ENCODE measurements around the gene FAM83F.
"Not testable (repeated sequence)": the region's sequence is repeated elsewhere in the genome, so short reads cannot be mapped to it uniquely, and the experiment has no call there.

FAM83F gene

DNA sequence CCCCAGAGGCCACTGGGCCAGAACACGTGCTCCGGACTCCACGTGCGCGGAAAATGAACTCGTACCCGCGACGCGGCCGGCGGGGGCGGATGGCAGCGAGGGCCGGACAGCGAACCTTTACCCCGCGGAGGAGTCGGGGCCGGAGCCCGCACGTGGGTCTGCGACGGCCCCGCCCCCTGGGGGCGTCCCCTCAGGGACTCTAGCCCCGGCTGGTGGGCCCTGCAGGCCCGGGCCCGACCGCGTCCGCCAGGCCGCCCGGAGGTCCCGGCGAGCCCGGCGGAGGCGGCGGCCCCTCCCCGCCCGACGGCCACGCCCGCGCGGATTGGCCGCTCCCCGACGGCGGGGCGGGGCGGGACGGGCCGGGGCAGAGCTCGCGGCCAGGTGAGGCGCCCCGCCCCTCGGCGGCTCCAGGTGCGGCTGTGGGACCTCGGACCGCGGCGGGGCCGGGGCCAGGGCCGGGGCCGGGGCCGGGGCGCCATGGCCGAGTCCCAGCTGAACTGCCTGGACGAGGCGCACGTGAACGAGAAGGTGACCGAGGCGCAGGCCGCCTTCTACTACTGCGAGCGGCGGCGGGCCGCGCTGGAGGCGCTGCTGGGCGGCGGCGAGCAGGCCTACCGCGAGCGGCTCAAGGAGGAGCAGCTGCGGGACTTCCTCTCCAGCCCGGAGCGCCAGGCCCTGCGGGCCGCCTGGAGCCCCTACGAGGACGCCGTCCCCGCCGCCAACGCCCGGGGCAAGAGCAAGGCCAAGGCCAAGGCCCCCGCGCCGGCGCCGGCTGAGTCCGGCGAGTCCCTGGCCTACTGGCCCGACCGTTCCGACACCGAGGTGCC, at the start of gene FAM83F:
TSS of gene FAM83F (plus strand) at position 389 of the 827 bp plus-strand sequence. CDS start at position 478, 89 bp downstream.
- H3K4me3 ChIP-seq (ENCODE audit: low read depth, low read length): no peak within 1 kb of the TSS
- DNase-seq (ENCODE audit: low read depth): no peak

- H3K4me3 ChIP-seq (ENCODE audit: low read depth, low read length): no peak overlapping the region
- no peak for DNase-seq (ENCODE audit: low read depth)
Measured at GRCh38 chr22:39946126-39946502, 48.6 kb upstream of the FAM83F start.

DNA sequence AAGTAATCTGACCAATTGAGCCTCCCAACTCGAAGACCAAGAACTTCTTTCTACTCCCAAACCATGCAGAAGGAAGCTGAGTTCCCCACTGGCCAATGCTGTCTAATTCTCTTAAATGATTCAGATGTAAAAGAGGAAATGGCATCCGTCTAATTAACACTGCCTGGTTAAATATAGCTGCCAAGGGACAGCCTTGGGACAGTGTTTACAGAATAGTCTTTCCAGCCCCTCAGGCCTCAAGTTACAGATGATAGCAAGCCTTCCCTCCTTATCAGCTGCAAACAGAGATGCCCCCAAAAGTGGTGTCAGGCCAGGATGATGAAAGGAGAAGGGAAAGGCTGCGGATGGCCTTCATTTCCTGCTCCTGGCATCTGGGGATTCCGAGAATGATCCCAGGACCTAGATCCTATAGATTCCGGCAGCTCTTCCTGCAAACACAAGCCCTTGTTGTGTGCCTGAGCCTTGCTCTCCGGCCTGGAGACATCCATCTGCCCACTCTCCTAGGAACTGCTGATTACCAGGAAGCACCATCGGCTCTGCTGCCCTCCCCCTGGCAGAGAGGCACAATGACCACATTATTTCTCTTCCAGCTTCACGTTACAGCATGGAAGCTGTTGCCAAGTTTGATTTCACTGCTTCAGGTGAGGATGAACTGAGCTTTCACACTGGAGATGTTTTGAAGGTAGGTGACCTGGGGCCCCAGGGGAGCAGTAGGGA, 48.1 kb upstream of the FAM83F start:
- DNase-seq (ENCODE audit: low read depth): no peak
- no peak overlapping the region for H3K4me3 ChIP-seq (ENCODE audit: low read depth, low read length)

- DNase-seq (ENCODE audit: low read depth): no peak
- no peak overlapping the region for H3K4me3 ChIP-seq (ENCODE audit: low read depth, low read length)
Measured at GRCh38 chr22:39947220-39948216, 47.2 kb upstream of the FAM83F start.

DNA sequence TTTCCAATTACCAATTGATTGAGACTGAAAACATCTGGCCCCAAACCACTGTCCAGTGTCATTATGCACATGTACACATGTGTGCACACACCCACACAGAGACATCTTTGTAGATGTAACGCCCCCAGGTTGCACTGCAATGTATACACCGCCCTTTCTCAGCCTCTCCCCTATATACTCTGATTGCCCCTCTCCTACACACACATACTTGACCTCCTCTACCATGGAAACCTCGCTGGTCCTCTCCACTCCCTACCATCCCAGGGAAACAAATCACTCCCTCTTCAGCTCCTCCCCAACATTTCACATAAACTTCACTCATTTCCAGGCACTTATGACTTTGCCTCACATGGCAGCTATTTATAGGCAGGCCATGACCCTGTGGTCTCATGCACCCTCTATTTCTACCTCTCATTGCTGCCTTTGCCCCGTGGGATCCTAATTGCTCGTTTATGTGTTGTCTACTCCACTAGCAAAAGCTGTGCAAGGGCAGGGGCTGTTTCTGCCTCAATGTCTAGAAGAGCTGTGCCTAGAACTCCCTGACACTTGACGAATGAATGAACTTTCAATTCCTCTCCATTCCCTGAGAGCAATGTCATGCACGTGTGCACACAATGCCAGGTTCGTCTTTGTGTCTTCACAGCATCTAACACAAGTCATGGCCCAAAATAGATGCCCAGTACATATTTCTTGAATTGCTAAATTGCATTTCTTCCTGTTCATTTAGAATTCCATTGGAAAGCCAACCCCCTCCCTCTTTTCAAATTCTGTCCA, 44.6 kb upstream of the FAM83F start:
- DNase-seq (ENCODE audit: low read depth): no peak

DNA sequence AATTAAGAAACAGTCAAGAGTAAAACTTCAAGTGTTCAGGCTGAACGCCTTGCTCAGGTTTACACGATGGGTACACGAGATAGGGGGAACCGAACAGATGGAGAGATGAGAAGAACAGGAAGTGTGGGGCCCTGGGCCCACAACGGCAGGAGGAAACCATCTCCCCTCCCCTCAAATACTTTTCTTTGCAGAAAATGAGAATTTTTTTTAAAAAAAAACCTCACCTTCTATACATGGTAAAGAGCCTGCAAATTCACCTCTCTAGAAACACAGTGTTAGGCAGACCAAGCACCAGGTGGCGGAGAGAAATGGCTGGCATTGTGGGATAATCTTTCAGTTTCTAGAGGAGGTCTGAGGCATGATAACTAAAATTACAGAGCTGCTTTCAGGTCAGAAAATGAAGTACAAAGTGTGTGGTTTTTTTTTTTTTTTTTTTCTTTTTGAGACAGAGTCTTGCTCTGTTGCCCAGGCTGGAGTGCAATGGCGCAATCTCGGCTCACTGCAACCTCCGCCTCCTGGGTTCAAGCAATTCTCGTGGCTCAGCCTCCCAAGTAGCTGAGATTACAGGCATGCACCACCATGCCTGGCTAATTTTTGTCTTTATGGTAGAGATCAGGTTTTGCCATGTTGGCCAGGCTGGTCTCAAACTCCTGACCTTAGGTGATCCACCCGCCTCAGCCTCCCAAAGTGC, 43.0 kb upstream of the FAM83F start:
- DNase-seq (ENCODE audit: low read depth); H3K4me3 ChIP-seq (ENCODE audit: low read depth, low read length): not testable (repeated sequence)

More for the DNA sequence above, 44.6 kb upstream of the FAM83F start:
- no peak overlapping the region for H3K4me3 ChIP-seq (ENCODE audit: low read depth, low read length)

DNA sequence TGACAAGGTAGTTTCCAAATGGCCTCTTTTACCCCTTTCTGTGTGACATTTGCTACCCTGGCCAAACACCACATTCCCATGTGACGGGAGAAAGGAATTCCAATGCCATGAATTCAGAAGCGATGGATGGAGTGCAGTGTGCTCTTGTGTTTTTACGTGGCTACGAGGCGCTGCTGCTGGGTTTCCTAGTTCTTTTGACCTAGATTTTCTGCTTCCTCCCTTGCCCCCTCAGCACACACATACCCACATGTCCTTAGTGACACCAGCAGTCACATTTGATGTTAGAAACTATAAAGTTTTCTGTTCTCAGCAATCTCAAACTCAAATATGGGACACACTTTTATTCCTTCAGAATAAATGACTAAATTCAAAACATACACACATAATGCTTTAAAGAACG, 42.4 kb upstream of the FAM83F start:
- H3K4me3 ChIP-seq (ENCODE audit: low read depth, low read length): no peak overlapping the region
- no peak for DNase-seq (ENCODE audit: low read depth)

GRCh38 chr22:39953101-39953500, 41.7 kb upstream of the FAM83F start:
- DNase-seq (ENCODE audit: low read depth): no peak

DNA sequence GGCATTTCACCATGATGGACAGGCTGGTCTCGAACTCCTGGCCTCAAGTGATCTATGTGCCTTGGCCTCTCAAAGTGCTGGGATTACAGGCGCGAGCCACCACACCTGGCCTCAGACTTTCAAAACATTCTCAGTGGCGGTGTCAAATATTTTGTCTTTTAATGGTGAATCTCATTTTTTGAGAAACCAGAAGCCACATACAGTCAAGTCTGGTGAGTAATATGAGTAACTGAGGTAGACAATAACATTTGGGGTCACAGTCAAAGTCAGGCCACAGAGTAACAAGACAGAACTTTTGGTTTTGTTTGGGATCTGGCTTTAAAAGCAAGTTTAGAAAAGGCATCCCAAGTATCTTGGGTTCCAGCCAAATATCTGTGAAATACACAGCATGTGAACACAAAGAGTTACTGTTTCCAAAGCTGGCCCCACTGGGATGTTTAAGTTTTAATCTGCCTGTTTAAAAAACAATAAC, 40.1 kb upstream of the FAM83F start:
- H3K4me3 ChIP-seq (ENCODE audit: low read depth, low read length): no peak overlapping the region
- DNase-seq (ENCODE audit: low read depth): peak; percentile 92

More at GRCh38 chr22:39953101-39953500, 41.7 kb upstream of the FAM83F start:
- no peak overlapping the region for H3K4me3 ChIP-seq (ENCODE audit: low read depth, low read length)

GRCh38 chr22:39955675-39956074, 39.1 kb upstream of the FAM83F start:
- no peak for DNase-seq (ENCODE audit: low read depth)
- no peak overlapping the region for H3K4me3 ChIP-seq (ENCODE audit: low read depth, low read length)

DNA sequence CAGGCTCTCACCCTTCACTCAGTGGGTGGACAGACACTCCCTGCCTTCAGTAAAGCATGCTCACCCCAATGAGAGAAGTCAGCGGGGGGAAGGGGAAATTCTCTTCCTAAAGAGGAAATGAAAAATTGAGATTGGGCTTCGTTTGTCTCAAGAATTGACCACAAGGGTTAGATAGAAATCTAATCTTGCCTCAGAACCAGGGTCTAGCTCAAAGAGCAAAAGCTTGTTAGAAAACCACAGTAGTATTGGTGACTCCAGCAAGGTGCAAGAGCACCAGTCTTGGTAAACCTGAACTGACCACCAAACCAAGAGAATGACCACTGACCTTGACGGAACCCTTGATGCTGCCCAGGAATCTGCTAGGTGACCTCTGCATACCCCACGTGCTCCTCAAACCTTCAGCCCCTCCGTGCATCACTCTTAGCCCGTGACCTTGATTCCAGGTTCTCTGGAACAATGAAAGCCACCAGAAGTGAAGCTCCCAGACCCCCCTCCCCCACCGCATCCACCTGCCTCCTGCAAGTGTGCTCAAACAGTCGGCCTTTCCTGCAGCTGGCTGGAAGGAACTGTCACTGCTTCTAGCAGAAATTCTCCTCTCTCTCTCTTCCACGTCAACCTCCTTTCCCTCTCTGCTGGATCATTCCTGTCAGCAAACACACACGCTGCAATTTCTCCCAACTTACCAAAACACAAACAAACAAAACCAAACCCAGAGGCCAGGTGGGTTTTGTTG, 37.7 kb upstream of the FAM83F start:
- no peak overlapping the region for H3K4me3 ChIP-seq (ENCODE audit: low read depth, low read length)
- no peak for DNase-seq (ENCODE audit: low read depth)

DNA sequence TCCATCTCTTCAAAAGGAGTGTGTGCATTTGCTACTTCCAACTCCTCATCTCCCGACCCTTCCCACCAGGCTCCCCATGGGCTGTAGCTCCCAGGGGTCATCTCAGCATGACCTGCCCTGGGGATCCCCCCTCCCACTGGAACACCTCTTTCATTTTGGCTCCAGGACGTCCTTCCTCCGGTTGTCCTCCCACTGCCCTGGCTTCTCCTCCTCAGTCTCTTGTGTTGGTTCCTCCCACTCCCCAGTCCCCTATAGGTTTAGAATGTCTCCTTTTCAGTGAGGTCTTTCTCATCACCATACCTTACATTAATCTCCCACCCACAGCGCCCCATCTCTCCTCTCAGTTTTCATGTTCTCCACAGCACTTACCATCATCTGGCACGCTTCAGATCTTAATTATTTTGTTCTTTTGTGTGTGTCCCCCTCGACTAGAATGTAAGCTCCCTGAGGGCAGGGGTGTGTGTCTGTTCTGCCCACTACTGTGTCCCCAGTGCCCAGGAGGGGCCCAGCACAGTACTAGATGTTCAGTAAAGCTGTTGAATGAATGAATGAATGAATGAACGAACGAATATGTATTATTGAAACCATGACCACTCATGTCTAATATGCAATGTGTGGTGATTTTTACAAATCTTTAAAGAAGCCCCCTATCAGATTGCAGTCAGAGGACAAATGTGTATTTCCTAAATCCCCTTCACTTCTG, 36.6 kb upstream of the FAM83F start:
- no peak for DNase-seq (ENCODE audit: low read depth)
- H3K4me3 ChIP-seq (ENCODE audit: low read depth, low read length): no peak overlapping the region

GRCh38 chr22:39958949-39959639, 35.7 kb upstream of the FAM83F start:
- DNase-seq (ENCODE audit: low read depth): no peak
- H3K4me3 ChIP-seq (ENCODE audit: low read depth, low read length): no peak overlapping the region

DNA sequence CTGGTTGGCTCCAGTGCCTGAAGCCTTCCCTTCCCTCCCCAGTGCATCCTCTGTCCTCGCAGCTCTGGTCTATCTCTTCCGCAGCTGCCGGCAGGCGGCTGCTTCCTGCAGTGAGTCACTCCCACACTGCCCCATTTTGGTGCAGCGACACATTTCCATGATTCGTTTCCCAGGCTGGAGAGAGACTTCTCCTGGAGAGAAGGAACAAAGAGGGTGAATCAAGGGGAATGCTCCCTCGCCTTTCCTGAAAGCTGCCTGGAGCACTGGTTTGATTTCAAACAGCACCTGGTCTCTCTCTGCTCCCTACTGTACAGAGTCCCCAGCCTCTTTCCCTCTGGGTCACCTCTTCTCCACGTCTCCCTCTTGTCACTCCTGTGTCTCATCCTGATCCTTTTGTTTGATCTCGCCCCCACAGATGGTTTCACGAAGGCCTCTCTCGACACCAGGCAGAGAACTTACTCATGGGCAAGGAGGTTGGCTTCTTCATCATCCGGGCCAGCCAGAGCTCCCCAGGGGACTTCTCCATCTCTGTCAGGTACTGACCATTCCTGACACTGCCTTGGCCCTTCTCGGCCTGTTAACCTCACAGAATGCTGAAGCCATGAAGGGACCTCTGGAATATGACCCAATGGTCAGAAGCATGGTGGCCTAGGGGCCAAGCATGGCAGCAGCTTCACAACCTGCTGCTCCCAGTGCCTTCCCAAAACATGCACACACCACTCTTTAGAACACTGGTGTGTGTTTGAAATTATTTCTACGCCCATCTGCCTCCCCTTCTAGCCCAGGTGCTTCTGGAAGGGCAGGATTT, 34.9 kb upstream of the FAM83F start, which contains the start of gene TMA7B:
TSS of gene TMA7B (plus strand) at position 758 of the 808 bp plus-strand sequence. CDS start 3,978 bp downstream, outside the sequence.
- peak; percentile 43 for DNase-seq (ENCODE audit: low read depth)
- H3K4me3 ChIP-seq (ENCODE audit: low read depth, low read length): no peak within 1 kb of the TSS

Data from skeletal muscle cell (primary cell).